Smooth muscle cell (in vitro differentiated cells): Measurements from ENCODE around the gene XRCC4. TPM values are rescaled to one million over a fixed set of nuclear protein-coding genes. Genes with fewer than 3 reads are reported as not detected.

Experiments used
- DNase-seq: peaks from one replicate; lab custom pipeline; 2025; ENCODE audit not compliant: unreplicated experiment; lab: John Stamatoyannopoulos, UW
- H2AFZ ChIP-seq: fragments of 200-600 bp; sonication (generic); 2 replicates; pipeline ENCODE4 v1.6.0; 2016; ENCODE audit warnings: antibody characterized with exemption, low read depth, mild to moderate bottlenecking
- H3F3A ChIP-seq: fragments of 200-600 bp; sonication (generic); 2 replicates; pipeline ENCODE4 v1.6.0; 2017; ENCODE audit warnings: antibody characterized with exemption, low read depth
- H3K27ac ChIP-seq: fragments of 200-600 bp; sonication (generic); 2 replicates; pipeline ENCODE4 v1.5.1; 2016; ENCODE audit warnings: low read depth, mild to moderate bottlenecking
- H3K27me3 ChIP-seq: fragments of 200-600 bp; sonication (generic); 2 replicates; pipeline ENCODE4 v1.6.1; 2016; ENCODE audit warnings: low read depth, mild to moderate bottlenecking
- H3K36me3 ChIP-seq: fragments of 200-600 bp; sonication (generic); 2 replicates; pipeline ENCODE4 v1.5.1; 2016; ENCODE audit warnings: low read depth
- H3K4me1 ChIP-seq: fragments of 200-600 bp; sonication (generic); 2 replicates; pipeline ENCODE4 v1.5.1; 2016; ENCODE audit warnings: low read depth
- H3K4me2 ChIP-seq: fragments of 200-600 bp; sonication (generic); 2 replicates; pipeline ENCODE4 v1.6.0; 2016; ENCODE audit warnings: mild to moderate bottlenecking
- H3K4me3 ChIP-seq: fragments of 200-600 bp; sonication (generic); 2 replicates; pipeline ENCODE4 v1.5.1; 2016; ENCODE audit warnings: mild to moderate bottlenecking
- H3K79me2 ChIP-seq: fragments of 200-600 bp; sonication (generic); 2 replicates; pipeline ENCODE4 v1.6.0; 2016; ENCODE audit warnings: low read depth, mild to moderate bottlenecking
- H3K9ac ChIP-seq: fragments of 200-600 bp; sonication (generic); 2 replicates; pipeline ENCODE4 v1.6.0; 2016; ENCODE audit warnings: low read depth
- H3K9me3 ChIP-seq: fragments of 200-600 bp; sonication (generic); replicated peaks from 2 replicates; pipeline ENCODE4 v1.5.1; 2016; ENCODE audit warnings: low read depth
- H4K20me1 ChIP-seq: fragments of 200-600 bp; sonication (generic); 2 replicates; pipeline ENCODE4 v1.6.0; 2016; ENCODE audit warnings: low read depth
- whole genome bisulfite sequencing: methylation state at CpG from one replicate; pipeline ENCODE4 v1.1.7; 2016; ENCODE audit warnings: low lambda C conversion rate; 5-methylcytosine and 5-hydroxymethylcytosine counted together
- polyA plus RNA-seq: library from polyadenylated mRNA; unstranded; fragments of >200 nt; fragmentation: Nextera tagmentation; extraction: Ambion mirVana; gene quantifications from 2 replicates; pipeline ENCODE4 v1.2.1, GENCODE V29; 2016
- total RNA-seq: library from RNA; depleted of rRNA; stranded (reverse); fragments of >200 nt; gene quantifications from 2 replicates; pipeline ENCODE4 v1.2.3, GENCODE V29; 2014
- TF ChIP-seq, protein P1 (sequence below): fragments of 200-600 bp; sonication (generic); IDR thresholded peaks from 2 replicates; pipeline ENCODE4 v1.5.1; 2017; ENCODE audit warnings: borderline replicate concordance, mild to moderate bottlenecking, antibody characterized with exemption; ENCODE audit not compliant: insufficient read depth, poor library complexity, severe bottlenecking

XRCC4 gene
- total and polyA plus RNA-seq, 2 experiments from 2014 or later = 98.1 to 110 TPM

DNA sequence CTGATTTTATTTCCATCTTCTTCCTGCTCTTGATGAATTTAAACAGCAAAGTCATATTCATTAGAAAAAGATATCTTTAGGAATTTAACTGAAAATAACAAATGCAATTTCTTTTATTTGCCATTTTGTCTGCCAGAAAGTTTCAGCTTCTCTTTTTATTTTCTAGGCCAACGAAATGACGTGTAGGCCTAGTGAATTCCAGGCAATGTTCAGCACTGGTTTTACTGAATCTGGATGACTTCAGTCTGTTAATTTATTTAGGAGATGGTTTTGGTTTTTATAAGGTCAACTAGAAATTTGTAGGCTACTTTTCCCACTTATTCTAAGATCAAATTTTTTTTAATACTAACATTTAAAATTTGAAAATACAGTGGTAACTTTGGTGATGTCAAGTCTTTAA is 265.1 kb downstream of the XRCC4 start:
- DNase-seq = no peak
- Histone ChIP-seq H3K9ac (no peak overlapping the region), H2AFZ (no peak overlapping the region), H3K27ac (no peak overlapping the region), H3K4me2 (no peak overlapping the region), H3K36me3 (no peaks in the 10 kb centered on the region), H3K9me3 (no peaks in the 10 kb centered on the region), H3F3A (no peaks in the 10 kb centered on the region), H4K20me1 (no peaks in the 10 kb centered on the region), H3K4me1 (no peaks in the 10 kb centered on the region), H3K79me2 (no peaks in the 10 kb centered on the region), H3K27me3 (no peaks in the 10 kb centered on the region), H3K4me3 (no peak overlapping the region)
- TF ChIP-seq, protein P1, sequence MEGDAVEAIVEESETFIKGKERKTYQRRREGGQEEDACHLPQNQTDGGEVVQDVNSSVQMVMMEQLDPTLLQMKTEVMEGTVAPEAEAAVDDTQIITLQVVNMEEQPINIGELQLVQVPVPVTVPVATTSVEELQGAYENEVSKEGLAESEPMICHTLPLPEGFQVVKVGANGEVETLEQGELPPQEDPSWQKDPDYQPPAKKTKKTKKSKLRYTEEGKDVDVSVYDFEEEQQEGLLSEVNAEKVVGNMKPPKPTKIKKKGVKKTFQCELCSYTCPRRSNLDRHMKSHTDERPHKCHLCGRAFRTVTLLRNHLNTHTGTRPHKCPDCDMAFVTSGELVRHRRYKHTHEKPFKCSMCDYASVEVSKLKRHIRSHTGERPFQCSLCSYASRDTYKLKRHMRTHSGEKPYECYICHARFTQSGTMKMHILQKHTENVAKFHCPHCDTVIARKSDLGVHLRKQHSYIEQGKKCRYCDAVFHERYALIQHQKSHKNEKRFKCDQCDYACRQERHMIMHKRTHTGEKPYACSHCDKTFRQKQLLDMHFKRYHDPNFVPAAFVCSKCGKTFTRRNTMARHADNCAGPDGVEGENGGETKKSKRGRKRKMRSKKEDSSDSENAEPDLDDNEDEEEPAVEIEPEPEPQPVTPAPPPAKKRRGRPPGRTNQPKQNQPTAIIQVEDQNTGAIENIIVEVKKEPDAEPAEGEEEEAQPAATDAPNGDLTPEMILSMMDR = no peak
- WGBS = 93% methylated on average over 2 of the region's 2 CpGs

DNA sequence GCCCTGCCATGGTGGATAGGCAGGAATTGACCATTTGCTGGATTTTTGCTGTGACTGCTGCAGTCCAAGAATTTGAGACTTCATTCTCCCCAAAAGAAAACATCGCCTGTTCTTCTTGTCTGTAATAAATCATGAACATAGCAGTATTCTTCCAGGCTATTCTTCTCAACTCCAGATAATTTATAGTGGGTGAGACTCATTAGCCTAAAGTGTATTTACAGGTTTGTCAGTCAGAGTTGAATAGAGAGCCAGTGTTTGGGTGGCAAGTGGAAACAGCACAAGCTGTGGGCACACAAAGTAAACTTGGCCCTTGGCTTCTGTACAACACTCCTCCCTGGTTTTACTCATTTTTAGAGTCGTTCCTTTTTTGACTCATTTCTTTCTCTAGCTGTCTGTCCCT is 266.0 kb downstream of the XRCC4 start:
- Histone ChIP-seq H3K9me3 (peaks cover 8% of the 10 kb centered on the region), H3K4me3 (no peak overlapping the region), H3K27me3 (no peaks in the 10 kb centered on the region), H4K20me1 (no peaks in the 10 kb centered on the region), H3F3A (no peaks in the 10 kb centered on the region), H3K4me2 (no peak overlapping the region), H3K36me3 (no peaks in the 10 kb centered on the region), H3K79me2 (no peaks in the 10 kb centered on the region), H3K27ac (no peak overlapping the region), H2AFZ (no peak overlapping the region), H3K9ac (no peak overlapping the region), H3K4me1 (no peaks in the 10 kb centered on the region)
- WGBS = 89% methylated on average over 2 of the region's 2 CpGs
- DNase-seq = no peak
- TF ChIP-seq, protein P1 = no peak

DNA sequence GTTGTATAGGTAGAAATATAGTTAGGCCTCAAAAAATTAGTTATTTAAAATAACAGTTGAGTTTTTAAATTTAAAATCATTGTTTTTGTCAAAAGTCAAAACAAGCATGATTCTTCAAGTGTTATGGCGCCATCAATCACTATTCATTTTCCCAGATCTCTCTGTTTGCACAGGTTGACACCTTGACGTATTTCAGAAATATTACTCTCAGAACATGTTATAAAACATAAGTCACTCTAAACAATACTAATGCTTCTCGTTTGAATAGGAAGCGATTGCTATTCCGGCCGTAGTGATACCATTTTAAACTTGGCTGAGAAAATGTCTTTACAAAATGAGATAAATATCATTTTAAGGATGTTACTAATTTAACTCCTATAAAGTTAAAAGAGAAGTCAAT is 268.1 kb downstream of the XRCC4 start:
- TF ChIP-seq, protein P1 = no peak
- Histone ChIP-seq H3K4me3 (no peak overlapping the region), H3K9ac (no peak overlapping the region), H3K27ac (no peak overlapping the region), H3K9me3 (peaks cover 11% of the 10 kb centered on the region), H3F3A (no peaks in the 10 kb centered on the region), H3K27me3 (no peaks in the 10 kb centered on the region), H2AFZ (no peak overlapping the region), H3K36me3 (peaks cover 5% of the 10 kb centered on the region), H4K20me1 (no peaks in the 10 kb centered on the region), H3K79me2 (no peaks in the 10 kb centered on the region), H3K4me1 (no peaks in the 10 kb centered on the region), H3K4me2 (no peak overlapping the region)
- no peak for DNase-seq
- WGBS = 98% methylated on average over 6 of the region's 6 CpGs

DNA sequence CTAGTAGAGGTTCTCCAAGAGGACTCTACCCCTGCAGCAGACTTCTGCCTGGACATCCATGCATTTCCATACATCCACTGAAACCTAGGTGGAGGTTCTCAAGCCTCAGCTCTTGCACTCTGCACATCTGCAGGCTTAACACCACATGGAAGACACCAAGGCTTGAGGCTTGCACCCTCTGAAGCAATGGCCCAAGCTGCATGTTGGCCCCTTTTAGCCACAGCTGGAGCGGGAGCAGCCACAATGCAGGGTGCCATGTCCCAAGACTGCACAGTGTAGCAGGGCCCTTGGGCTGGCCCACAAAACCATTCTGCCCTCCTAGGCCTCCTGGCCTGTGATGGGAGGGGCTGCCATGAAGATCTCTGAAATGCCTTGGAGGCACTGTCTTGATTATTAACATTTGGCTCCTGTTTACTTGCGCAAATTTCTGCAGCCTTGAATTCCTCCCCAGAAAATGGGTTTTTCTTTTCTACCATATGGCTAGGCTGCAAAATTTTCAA is 271.0 kb downstream of the XRCC4 start:
- Histone ChIP-seq H3F3A (no peaks in the 10 kb centered on the region), H3K4me2 (no peak overlapping the region), H3K79me2 (no peaks in the 10 kb centered on the region), H2AFZ (no peak overlapping the region), H3K36me3 (peaks cover 5% of the 10 kb centered on the region), H4K20me1 (no peaks in the 10 kb centered on the region), H3K9me3 (peaks cover 11% of the 10 kb centered on the region), H3K9ac (no peak overlapping the region), H3K27ac (no peak overlapping the region), H3K4me1 (peaks cover 8% of the 10 kb centered on the region), H3K27me3 (no peaks in the 10 kb centered on the region), H3K4me3 (no peak overlapping the region)
- TF ChIP-seq, protein P1 = no peak
- no peak for DNase-seq
- WGBS = 98% methylated on average over 2 of the region's 2 CpGs
